Erythroblast (primary cell): Measurements from ENCODE around the gene PRDM15.

Source experiments
- GATA1 ChIP-seq: IDR thresholded peaks from 2 replicates; pipeline ENCODE4 v1.6.1; 2011; ENCODE audit warnings: low read depth, mild to moderate bottlenecking, control low read depth, low read length, moderate library complexity
- POLR2A ChIP-seq: IDR thresholded peaks from 2 replicates; pipeline ENCODE4 v1.6.1; 2011; ENCODE audit warnings: mild to moderate bottlenecking, low read length

GRCh38 chr21:41861255-41861654 is 17.9 kb downstream of the PRDM15 start:
- TF ChIP-seq POLR2A (no peak), GATA1 (no peak)
